ENCODE results near the gene TENM3.

DNA sequence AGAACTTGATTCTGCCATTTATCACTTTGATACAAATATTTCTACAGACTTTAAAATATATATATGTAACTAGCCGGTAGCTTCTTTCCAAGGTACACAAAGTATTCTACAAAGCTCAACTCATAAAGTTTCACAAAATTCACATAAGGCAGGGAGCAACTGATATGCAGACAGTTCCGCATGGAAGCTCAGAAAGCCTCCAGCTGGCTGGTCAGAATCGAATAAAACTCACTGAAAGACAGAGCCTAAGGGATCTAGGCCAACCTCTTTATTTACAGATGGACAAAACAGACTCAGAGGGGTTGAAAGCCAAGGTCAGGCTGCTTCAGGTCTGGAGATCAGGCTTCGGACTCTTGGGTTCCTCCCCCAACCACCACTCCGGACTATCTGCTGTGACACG is 543.8 kb downstream of the TENM3 start:
- TF ChIP-seq, protein P1, sequence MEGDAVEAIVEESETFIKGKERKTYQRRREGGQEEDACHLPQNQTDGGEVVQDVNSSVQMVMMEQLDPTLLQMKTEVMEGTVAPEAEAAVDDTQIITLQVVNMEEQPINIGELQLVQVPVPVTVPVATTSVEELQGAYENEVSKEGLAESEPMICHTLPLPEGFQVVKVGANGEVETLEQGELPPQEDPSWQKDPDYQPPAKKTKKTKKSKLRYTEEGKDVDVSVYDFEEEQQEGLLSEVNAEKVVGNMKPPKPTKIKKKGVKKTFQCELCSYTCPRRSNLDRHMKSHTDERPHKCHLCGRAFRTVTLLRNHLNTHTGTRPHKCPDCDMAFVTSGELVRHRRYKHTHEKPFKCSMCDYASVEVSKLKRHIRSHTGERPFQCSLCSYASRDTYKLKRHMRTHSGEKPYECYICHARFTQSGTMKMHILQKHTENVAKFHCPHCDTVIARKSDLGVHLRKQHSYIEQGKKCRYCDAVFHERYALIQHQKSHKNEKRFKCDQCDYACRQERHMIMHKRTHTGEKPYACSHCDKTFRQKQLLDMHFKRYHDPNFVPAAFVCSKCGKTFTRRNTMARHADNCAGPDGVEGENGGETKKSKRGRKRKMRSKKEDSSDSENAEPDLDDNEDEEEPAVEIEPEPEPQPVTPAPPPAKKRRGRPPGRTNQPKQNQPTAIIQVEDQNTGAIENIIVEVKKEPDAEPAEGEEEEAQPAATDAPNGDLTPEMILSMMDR (IDR thresholded peaks at IDR 0.05): no peak
- no peak for TF ChIP-seq ZFX (IDR thresholded peaks at IDR 0.05; ENCODE audit: borderline replicate concordance)
